Mucosa of gallbladder (tissue), 1 donor: Measurements from ENCODE around the gene PLIN4. TPM values are rescaled to one million over a fixed set of nuclear protein-coding genes. Genes with fewer than 3 reads are reported as not detected.
"Not testable (repeated sequence)": the region's sequence is repeated elsewhere in the genome, so short reads cannot be mapped to it uniquely, and the experiment has no call there.

Experiments used
- DNase-seq: peaks from one replicate; pipeline ENCODE4 v3.0.0-alpha.2; 2020; ENCODE audit warnings: low spot score
- total RNA-seq: library from RNA; stranded (reverse); gene quantifications from one replicate; pipeline ENCODE4 v1.2.1, GENCODE V29; 2021
- donor health status: DM: no; HTN: no; CAD: no.

PLIN4 gene
- total RNA-seq, result 36.4 TPM

DNA sequence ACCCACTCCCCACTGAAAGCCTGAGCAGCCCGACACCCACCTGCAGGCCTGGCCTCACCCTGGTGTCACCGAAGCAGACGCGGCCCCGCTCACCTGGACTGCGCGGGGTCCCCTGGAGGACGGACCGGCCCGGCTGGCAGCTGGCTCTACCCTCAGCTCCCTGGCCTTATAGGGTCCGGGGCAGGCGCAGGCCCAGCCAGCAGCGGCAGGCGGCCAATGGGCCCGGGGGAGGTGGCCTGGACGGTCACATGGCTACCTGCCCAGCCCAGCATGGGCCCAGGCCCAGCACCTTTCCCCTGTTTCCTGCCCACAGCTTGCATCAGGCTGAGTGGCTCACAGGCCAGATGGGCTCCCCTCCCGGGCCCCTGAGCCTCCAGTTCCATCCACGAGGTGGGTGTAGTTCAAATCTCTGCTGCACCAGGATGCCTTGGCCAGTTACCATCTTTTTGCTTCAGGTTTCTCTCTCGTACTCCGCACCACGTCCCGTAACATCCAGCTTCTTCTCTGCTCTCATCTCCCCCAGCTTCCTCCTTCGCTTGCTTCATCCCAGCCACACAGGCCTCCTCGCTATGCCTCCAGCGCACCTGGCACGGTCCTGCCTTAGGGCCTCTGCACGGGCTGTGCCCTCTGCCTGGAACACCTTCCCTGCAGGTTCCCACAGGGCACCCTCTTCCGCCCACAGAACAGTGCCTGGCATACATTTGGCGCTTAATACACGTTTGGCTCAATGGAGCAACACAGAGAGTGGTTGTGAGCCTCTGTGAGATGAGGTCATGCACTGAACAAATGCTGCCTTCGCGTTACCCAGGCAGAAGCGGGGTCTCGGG lies at the start of gene PLIN4:
PLIN4 (minus strand) TSS at position 142 of the 827 bp plus-strand sequence. CDS start 214 bp downstream, outside the sequence.
- DNase-seq, result peak; percentile 51

DNA sequence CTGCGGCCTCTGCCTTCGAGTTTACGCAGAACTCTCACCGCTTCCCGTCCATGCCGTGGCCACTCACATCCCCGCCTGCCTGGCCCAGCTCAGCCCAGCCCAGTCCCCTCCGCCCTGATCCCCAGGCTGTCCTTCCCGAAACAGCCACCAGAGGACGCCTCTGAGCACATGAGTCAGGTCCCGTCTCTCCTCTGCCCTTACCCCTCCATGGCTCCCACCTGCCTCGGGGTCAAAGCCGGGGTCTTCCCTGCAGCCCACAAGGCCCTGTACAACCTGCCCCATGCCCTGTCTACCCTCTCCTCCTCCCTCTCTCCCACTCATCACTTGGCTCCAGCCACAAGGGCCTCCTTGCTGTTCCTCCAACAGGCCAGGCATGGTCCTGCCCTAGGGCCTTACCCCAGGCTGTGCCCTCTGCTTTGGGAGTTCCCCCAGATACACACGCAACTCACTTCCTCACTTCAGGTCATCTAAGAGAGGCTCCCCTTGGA lies 49.3 kb upstream of the PLIN4 start:
- peak; percentile 26 for DNase-seq

GRCh38 chr19:4566402-4567051 lies 48.2 kb upstream of the PLIN4 start:
- no peak for DNase-seq

DNA sequence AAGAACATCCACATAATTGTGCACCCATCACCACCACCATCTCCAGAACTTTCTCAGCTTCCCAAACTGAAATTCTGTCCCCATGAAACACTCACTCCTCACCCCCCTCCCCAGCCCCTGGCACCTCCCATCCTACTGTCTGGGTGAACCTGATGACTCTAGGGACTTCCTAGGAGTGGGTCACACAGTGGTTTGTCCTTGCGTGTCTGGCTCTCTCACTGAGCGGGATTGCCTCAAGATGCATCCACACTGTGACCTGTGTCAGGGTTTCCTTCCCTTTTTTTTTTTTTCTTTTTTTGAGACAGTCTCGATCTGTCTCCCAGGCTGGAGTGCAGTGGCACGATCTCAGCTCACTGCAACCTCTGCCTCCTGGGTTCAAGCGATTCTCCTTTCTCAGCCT lies 45.3 kb upstream of the PLIN4 start:
- not testable (repeated sequence) for DNase-seq

GRCh38 chr19:4562085-4562484 lies 43.8 kb upstream of the PLIN4 start:
- DNase-seq, result not testable (repeated sequence)

DNA sequence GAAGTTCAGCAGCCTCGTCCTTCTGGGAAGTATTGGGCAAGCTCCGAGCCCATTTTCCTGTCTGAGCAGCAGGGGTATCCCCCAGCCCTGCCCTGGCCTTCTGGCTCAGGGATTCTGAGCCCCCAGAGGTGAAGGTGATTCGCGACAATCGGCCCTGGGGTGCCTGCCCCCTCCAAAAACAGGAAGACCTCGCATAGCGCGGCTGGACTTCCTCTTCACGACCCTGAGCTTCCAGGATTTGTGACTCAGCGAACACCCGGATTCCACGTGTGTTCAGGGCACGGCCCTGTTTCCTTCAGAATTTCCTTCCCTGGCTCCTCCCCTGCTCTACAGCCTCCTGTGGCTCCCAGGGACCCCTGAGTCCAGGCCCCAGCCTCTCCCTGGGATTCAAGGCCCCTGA lies 41.3 kb upstream of the PLIN4 start, which contains the start of gene SEMA6B:
SEMA6B (minus strand) TSS at position 116 of the 400 bp plus-strand sequence. CDS start 1,227 bp downstream, outside the sequence.
- no peak for DNase-seq

GRCh38 chr19:4557971-4558941 lies 40.0 kb upstream of the PLIN4 start:
- no peak for DNase-seq

DNA sequence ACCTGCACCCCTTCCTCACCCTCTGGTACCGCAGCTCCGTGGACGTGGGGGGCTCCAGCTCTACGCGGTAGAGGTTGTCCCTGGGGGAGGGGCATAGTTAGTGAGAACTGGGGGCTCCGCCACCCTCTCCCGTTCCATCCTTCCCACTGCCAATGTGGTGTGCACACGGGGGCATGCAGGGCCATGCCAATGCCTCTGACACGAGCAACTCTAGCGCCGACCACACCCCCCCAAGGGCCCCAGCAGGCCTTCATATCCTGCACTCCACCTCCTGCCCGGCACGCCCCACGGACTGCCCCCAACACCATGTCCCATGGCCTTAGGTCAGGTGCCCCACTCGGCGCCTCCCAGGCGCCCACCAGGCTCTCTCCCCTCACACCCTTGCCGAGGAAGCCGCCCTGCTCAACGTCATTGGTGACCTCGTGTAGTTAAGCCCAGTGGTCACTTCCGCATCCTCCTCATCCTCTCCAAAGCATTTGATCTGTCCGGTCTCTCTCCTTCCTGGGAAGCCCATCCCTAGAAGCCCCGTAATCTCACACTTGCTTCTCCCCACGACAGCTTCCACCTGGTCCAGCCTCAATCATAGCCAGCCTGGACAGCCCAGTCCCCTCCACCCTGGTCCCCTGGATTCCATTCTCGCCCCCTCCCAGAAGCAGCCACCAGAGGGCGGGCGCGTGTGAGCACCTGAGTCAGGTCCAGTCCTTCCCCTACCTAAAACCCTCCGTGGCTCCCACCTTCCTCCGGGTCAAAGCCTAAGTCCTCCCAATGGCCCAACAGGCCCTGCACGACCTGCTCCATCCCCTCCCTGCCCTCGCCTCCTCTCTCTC lies 39.1 kb upstream of the PLIN4 start:
- DNase-seq, result no peak

GRCh38 chr19:4556597-4557127 lies 38.4 kb upstream of the PLIN4 start:
- no peak for DNase-seq

DNA sequence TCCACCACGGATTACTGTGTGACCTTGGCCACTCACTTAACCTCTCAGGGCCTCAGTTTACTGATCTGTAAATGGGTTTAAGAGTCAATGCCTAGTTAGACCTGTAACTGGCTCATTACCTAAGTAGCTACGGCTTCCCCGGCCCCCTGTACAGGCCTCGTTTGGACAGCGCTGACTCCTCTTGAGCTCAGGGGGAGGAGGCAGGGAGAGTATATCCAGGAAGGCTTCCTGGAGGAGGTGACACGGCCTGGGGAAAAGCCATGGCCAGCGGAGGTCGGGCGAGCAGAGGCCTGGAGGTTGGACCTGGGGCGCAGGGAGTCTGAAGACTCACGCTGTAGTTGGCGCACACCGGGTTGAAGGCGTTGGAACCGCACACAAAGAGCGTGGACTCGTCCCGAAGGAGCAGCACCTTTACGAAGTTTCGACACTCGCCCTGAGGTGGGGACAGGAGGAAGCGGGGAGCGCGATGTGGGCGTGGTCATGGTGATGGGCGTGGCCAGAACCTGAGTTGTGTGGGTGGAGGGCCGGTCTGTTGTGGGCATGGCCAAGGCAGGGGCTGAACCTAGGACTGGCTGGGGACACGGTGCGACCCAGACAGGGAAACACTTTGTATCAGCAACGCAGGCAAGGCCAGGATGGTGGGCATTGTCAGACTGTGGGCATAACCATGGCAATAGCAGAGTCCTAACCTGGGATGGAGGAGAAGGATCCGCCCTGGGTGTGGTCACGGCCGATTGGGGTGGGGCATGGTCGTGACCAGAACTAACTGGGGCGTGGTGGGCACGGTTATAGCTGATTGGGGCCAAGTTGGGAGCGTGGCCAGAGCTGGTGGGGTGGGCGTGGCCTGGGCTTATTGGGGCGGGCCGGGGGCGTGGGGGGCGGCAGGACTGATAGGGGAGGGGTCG lies 37.6 kb upstream of the PLIN4 start:
- no peak for DNase-seq

DNA sequence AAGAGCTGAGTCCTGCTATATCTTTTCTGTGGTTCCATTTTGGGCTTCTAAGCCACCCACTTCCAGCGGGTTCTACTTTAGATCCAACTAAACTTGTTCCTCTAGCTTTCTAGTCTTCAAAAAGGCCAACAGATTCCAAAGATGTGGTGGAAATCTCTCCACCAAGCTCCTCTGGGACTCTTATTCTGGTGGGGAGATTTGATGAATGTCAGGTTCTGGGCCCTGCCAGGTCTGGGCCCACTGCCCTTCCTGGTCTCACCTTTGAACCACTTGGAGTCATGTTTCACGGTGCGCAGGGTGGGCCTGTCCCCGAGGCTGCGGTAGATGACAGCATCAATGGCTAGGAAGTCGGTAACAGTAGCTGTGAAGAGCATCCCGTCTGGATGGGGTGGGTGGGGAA lies 36.4 kb upstream of the PLIN4 start:
- DNase-seq, result no peak

DNA sequence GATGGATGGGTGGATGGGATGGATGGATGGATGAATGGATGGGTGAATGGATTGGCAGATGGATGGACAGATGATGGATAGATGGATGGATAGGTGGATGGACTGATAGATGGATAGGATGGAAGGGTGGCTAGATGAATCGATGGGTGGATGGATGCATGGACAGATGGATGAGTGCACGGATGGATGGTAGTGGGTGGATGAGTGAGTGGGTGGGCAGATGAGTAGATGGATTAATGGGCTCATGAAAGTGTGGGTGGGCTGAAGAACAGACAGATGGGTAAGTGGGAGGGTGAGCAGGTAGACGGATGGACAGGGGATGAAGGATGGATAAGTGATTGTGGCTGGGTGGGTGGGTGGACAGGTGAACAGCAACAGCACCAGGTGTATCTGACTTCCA lies 35.5 kb upstream of the PLIN4 start:
- no peak for DNase-seq

DNA sequence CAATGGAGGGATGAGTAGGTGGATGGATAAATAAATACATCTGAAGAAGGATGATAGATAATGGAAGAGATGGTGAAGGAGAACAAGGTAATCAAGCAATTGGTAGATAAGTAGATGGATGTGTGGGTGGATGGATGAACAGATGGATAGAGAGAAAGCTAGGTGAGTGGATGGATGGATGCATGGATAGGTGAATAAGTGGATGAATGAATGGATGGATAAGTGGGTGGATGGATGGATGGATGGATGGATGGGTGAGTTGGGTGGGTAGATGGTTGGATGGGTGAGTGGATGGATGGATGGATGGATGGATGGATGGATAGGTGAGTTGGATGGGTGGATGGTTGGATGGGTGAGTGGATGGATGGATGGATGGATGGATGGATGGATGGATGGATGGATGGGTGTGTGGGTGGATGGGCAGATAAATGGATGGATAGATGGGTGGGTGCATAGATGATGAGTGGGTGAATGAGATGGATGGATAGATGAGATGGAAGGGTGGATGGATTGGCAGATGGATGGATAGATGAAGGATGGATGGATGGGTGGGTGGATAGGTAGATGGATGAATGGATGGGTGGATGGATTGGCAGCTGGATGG lies 34.9 kb upstream of the PLIN4 start:
- DNase-seq, result no peak

- DNase-seq, result no peak
Measured at GRCh38 chr19:4552525-4552819, 34.2 kb upstream of the PLIN4 start.

DNA sequence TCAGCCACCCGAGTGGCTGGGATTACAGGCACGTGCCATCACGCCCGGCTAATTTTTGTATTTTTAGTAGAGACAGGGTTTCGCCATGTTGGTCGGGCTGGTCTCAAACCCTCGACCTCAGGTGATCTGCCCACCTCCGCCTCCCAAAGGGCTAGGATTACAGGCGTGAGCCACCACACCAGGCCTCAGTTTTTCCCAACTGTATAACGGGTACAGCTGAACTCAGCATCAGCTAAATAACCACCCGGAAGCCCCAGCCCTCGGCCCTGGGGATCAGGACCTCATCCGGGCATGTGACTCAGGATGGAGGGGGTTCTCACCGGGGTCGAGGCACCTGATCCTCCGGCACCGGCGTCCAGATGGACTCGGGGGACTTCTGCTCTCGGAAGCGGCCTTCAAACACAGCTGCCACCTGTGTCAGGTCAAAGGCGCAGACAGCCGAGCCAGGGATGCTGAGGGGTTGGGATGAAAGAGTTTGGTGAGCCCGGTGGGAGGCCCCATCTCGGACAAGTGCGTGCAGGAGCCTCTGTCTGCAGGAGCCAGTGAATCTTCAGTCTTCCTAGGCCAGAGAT lies 32.3 kb upstream of the PLIN4 start:
- DNase-seq, result no peak

DNA sequence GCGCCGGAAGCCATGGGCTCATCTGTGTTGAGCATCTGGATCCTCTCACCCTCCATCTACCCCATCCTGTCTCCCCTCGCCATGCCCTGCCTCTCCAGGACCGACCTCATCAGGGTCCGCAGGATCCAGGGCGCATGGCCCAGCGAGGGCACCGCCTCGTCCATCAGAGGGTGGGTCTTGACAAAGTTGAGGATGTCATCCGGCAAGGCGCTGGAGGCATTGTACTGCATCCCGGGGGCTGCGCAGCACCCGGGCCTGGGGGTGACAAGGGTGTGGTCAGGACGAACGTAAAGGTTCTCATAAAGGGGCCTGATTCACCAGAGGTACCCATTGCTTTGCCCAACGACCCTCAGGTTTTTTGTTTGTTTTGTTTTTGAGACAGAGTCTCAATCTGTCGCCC lies 31.7 kb upstream of the PLIN4 start:
- no peak for DNase-seq

- DNase-seq, result no peak
Measured at GRCh38 chr19:4548238-4548584, 29.9 kb upstream of the PLIN4 start.

- DNase-seq, result peak; percentile 46
Measured at GRCh38 chr19:4547303-4548237, 29.3 kb upstream of the PLIN4 start.
